Osteocyte (in vitro differentiated cells): Measurements from ENCODE around the gene MIGA1. TPM values are rescaled to one million over a fixed set of nuclear protein-coding genes. Genes with fewer than 3 reads are reported as not detected.
A peak's percentile ranks its signal among the peaks of the same experiment; 100 is the strongest.
"Not testable (repeated sequence)": the region's sequence is repeated elsewhere in the genome, so short reads cannot be mapped to it uniquely, and the experiment has no call there.

Source experiments
- DNase-seq: peaks from one replicate; pipeline ENCODE4 v3.0.0; 2021; ENCODE audit warnings: mixed read lengths; ENCODE audit not compliant: unreplicated experiment; ENCODE audit errors: extremely low spot score
- H3K27ac Mint-ChIP-seq: one replicate; pipeline ENCODE4 v1.8.0; 2021; ENCODE audit warnings: mild to moderate bottlenecking, mixed read lengths; ENCODE audit not compliant: unreplicated experiment
- H3K27me3 Mint-ChIP-seq: one replicate; pipeline ENCODE4 v1.8.0; 2021; ENCODE audit warnings: mixed read lengths; ENCODE audit not compliant: unreplicated experiment
- H3K36me3 Mint-ChIP-seq: one replicate; pipeline ENCODE4 v1.8.0; 2021; ENCODE audit warnings: mixed read lengths; ENCODE audit not compliant: unreplicated experiment
- H3K4me1 Mint-ChIP-seq: one replicate; pipeline ENCODE4 v1.8.0; 2021; ENCODE audit warnings: mixed read lengths; ENCODE audit not compliant: unreplicated experiment
- H3K4me3 Mint-ChIP-seq: one replicate; pipeline ENCODE4 v1.8.0; 2021; ENCODE audit warnings: mild to moderate bottlenecking, moderate library complexity, mixed read lengths; ENCODE audit not compliant: unreplicated experiment
- H3K9me3 Mint-ChIP-seq: one replicate; pipeline ENCODE4 v1.8.0; 2021; ENCODE audit warnings: mixed read lengths; ENCODE audit not compliant: unreplicated experiment
- total RNA-seq: library from RNA; stranded (reverse); gene quantifications from 2 replicates; pipeline ENCODE4 v1.2.1, GENCODE V29; 2021
- TF ChIP-seq, protein P1 (sequence below): fragments of 200-600 bp; sonication (generic); IDR thresholded peaks from 2 replicates; pipeline ENCODE4 v1.5.0; 2021; ENCODE audit warnings: antibody characterized with exemption, mild to moderate bottlenecking, moderate library complexity

Gene MIGA1
- total RNA-seq, 1 donor from 2014 or later: 17.8 TPM

DNA sequence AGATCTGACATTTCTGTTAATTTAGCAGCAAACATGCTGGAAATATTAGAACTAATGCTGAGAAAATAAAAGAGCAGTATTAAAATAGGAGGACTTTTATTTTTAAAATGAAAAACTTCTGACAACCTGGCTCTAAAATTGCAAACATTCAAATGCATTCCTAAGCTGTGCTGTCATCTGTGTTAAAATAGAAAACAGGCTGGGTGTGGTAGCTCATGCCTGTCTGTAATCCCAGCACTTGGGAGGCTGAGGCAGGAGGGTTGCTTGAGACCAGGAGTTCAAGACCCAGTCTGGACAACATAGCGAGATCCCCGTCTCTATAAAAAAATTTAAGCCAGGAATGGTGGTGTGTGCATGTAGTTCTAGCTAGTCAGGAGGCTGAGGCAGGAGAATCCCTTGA, 44.6 kb downstream of the MIGA1 start:
- TF ChIP-seq, protein P1, sequence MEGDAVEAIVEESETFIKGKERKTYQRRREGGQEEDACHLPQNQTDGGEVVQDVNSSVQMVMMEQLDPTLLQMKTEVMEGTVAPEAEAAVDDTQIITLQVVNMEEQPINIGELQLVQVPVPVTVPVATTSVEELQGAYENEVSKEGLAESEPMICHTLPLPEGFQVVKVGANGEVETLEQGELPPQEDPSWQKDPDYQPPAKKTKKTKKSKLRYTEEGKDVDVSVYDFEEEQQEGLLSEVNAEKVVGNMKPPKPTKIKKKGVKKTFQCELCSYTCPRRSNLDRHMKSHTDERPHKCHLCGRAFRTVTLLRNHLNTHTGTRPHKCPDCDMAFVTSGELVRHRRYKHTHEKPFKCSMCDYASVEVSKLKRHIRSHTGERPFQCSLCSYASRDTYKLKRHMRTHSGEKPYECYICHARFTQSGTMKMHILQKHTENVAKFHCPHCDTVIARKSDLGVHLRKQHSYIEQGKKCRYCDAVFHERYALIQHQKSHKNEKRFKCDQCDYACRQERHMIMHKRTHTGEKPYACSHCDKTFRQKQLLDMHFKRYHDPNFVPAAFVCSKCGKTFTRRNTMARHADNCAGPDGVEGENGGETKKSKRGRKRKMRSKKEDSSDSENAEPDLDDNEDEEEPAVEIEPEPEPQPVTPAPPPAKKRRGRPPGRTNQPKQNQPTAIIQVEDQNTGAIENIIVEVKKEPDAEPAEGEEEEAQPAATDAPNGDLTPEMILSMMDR: no peak
- no peak for DNase-seq
- Mint-ChIP-seq H3K27ac (peak overlapping the region; percentile 91), H3K27me3 (no peaks in the 10 kb centered on the region), H3K36me3 (peaks cover 27% of the 10 kb centered on the region), H3K4me1 (peaks cover 22% of the 10 kb centered on the region), H3K9me3 (no peaks in the 10 kb centered on the region), H3K4me3 (no peak overlapping the region)

- H3K27ac Mint-ChIP-seq: no peak overlapping the region
Measured at GRCh38 chr1:77824694-77825093, 45.2 kb downstream of the MIGA1 start.

DNA sequence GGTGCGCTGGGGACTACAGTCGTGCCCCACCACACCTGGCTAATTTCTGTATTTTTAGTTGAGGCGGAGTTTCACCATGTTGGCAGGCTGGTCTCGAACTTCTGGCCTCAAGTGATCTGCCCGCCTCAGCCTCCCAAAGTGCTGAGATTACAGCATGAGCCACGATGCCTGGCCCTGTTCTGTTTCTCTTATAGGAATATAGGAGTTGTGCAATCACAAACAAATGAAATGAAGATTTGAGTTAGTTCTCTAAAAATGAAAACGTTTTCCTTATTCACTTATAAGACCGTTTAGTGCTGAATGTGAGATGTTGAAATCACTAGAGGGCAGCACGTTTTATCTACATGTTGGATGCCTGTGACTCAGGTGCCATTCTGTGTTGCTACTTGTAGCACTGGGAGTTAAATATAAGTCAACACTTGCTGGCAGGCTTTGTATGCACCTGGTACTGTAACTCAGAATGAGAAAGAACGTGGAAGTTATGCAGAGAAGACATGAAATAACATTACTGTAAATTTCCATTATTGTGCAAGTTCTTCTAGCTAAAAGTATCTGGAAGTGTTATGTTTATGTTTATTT, 45.8 kb downstream of the MIGA1 start:
- Mint-ChIP-seq H3K4me1 (peaks cover 26% of the 10 kb centered on the region), H3K4me3 (no peak overlapping the region), H3K27me3 (no peaks in the 10 kb centered on the region), H3K36me3 (peaks cover 24% of the 10 kb centered on the region), H3K27ac (peak overlapping the region; percentile 58), H3K9me3 (no peaks in the 10 kb centered on the region)
- DNase-seq: no peak
- TF ChIP-seq, protein P1: peak; percentile 56

More at GRCh38 chr1:77824694-77825093, 45.2 kb downstream of the MIGA1 start:
- Mint-ChIP-seq H3K4me3 (no peak overlapping the region), H3K4me1 (peaks cover 24% of the 10 kb centered on the region), H3K9me3 (no peaks in the 10 kb centered on the region), H3K27me3 (no peaks in the 10 kb centered on the region), H3K36me3 (peaks cover 25% of the 10 kb centered on the region)
- TF ChIP-seq, protein P1: no peak
- DNase-seq: no peak

DNA sequence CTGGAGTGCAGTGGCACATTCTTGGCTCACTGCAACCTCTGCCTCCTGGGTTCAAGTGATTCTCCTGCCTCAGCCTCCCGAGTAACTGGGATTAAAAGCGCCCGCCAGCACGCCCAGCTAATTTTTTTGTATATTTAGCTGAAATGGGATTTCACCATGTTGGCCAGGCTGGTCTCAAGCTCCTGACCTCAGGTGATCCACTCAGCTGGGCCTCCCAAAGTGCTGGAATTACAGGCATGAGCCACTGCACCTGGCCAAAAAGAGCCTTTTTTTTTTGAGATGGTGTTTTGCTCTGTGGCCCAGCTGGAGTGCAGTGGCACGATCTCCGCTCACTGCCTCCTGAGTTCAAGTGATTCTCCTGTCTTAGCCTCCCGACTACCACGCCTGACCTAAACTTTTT, 47.4 kb downstream of the MIGA1 start:
- H3K27me3 Mint-ChIP-seq, H3K9me3 Mint-ChIP-seq, DNase-seq, H3K4me3 Mint-ChIP-seq: not testable (repeated sequence)
- H3K27ac Mint-ChIP-seq: peak overlapping the region; percentile 31
- peaks cover 41% of the 10 kb centered on the region for H3K4me1 Mint-ChIP-seq
- H3K36me3 Mint-ChIP-seq: peaks cover 20% of the 10 kb centered on the region

- H3K4me3 Mint-ChIP-seq: no peak overlapping the region
- no peaks in the 10 kb centered on the region for H3K27me3 Mint-ChIP-seq
- H3K27ac Mint-ChIP-seq: peak overlapping the region; percentile 52
- no peak for DNase-seq
- TF ChIP-seq, protein P1: no peak
- no peaks in the 10 kb centered on the region for H3K9me3 Mint-ChIP-seq
- H3K4me1 Mint-ChIP-seq: peaks cover 53% of the 10 kb centered on the region
- peaks cover 16% of the 10 kb centered on the region for H3K36me3 Mint-ChIP-seq
Measured at GRCh38 chr1:77828098-77828497, 48.6 kb downstream of the MIGA1 start.
